K562 (cell line): ENCODE data around the gene THSD8. TPM values are rescaled to one million over a fixed set of nuclear protein-coding genes. Genes with fewer than 3 reads are reported as not detected.

Source experiments
- AFF1 ChIP-seq, 2 experiments: fragments of 450-650 bp; IDR thresholded peaks; 2 replicates each; pipeline ENCODE4 v1.6.1; 2018; ENCODE audit warnings: mild to moderate bottlenecking in 2 of 2, low read depth in 1 of 2; ENCODE audit not compliant: partially characterized antibody in 2 of 2
- ATF6 ChIP-seq: sonication (generic); formaldehyde crosslinking; IDR thresholded peaks from 2 replicates; pipeline ENCODE4 v1.4.0; 2020; ENCODE audit warnings: mild to moderate bottlenecking, missing genetic modification reagents
- BCOR ChIP-seq: fragments of 450-650 bp; IDR thresholded peaks from 2 replicates; pipeline ENCODE4 v1.6.1; 2016
- CCNT2 ChIP-seq: IDR thresholded peaks from 2 replicates; pipeline ENCODE4 v1.6.1; 2011; ENCODE audit warnings: borderline replicate concordance, low read depth, mild to moderate bottlenecking, moderate library complexity, mixed read lengths, low read length; ENCODE audit not compliant: insufficient read length; ENCODE audit errors: extremely low read depth
- CSDE1 ChIP-seq, 2 experiments: fragments of 450-650 bp; IDR thresholded peaks; 2 replicates each; pipeline ENCODE4 v1.6.1; 2016; ENCODE audit warnings: mild to moderate bottlenecking in 1 of 2
- ELF4 ChIP-seq: fragments of 450-650 bp; formaldehyde crosslinking; IDR thresholded peaks from 2 replicates; pipeline ENCODE4 v1.4.0; 2022; ENCODE audit warnings: missing genetic modification characterization
- HDAC2 ChIP-seq: fragments of 450-650 bp; IDR thresholded peaks from 2 replicates; pipeline ENCODE4 v1.6.1; 2016; ENCODE audit warnings: mild to moderate bottlenecking
- HMGN3 ChIP-seq: IDR thresholded peaks from 2 replicates; pipeline ENCODE4 v1.6.1; 2011; ENCODE audit warnings: borderline replicate concordance, low read depth, mild to moderate bottlenecking, mixed read lengths, low read length; ENCODE audit not compliant: insufficient read length; ENCODE audit errors: extremely low read depth
- NR1H2 ChIP-seq: sonication (generic); formaldehyde crosslinking; IDR thresholded peaks from 2 replicates; pipeline ENCODE4 v1.4.0; 2020; ENCODE audit warnings: mild to moderate bottlenecking, missing genetic modification reagents
- PRPF4 ChIP-seq: fragments of 200-400 bp; formaldehyde crosslinking; IDR thresholded peaks from one replicate; pipeline ENCODE4 v1.6.1; 2017; ENCODE audit warnings: low read length, low read depth, mild to moderate bottlenecking; ENCODE audit not compliant: insufficient read depth, poor library complexity, severe bottlenecking
- TBP ChIP-seq: optimal IDR thresholded peaks from 2 replicates; pipeline ENCODE3; 2011; ENCODE audit warnings: low read depth, low read length, improper control_type of control experiment
- polyA plus RNA-seq, 8 experiments: library from polyadenylated mRNA; depleted of rRNA in 4 of 8; stranded (reverse) in 5 of 8; unstranded in 3 of 8; fragments of >200 nt; fragmentation: Nextera tagmentation in 2 of 8; fragmentation: Illumina TruSeq in 1 of 8; extraction: Ambion mirVana in 2 of 8; extraction: Trizol in 1 of 8; gene quantifications; 2 replicates each; pipeline versions ENCODE4 v1.2.1 to v1.2.3, GENCODE V29; 2011 to 2014; ENCODE audit warnings: inconsistent platforms in 1 of 8, missing spikeins in 1 of 8
- total RNA-seq, 7 experiments: library from RNA; depleted of rRNA in 6 of 7; stranded (reverse); fragments of >200 nt in 6 of 7; fragmentation: Illumina TruSeq in 2 of 7; extraction: Trizol in 2 of 7; gene quantifications; 2 replicates each; pipeline versions ENCODE4 v1.2.1 to v1.2.3, GENCODE V29; 2011 to 2021; ENCODE audit warnings: low replicate concordance in 1 of 7

Gene THSD8
- total and polyA plus RNA-seq, 9 of the 15 experiments (the other 6 are each of a cell fraction or from before 2014, with no cell fraction given) = 8.4 to 42.4 (median 19.9) TPM; not detected in 2

GRCh38 chr19:12789904-12790619 is 11.8 kb upstream of the THSD8 start (continued):
- no peak for TF ChIP-seq AFF1 (IDR thresholded peaks at IDR 0.05; ENCODE audit: low read depth in 1 of 2, partially characterized antibody in 2 of 2)
- peak; percentile 47; the same call in 1 of the 2 replicates for TF ChIP-seq ELF4 (CRISPR knock-in tag)
- no peak for TF ChIP-seq PRPF4
- TF ChIP-seq BCOR = no peak
- TF ChIP-seq CCNT2 = peak; percentile 76
- TF ChIP-seq HMGN3 = peak; percentile 96
- TF ChIP-seq NR1H2 = peak; percentile 38; the same call in 1 of the 2 replicates
- peak; percentile 75; the same call in 1 of the 2 replicates for TF ChIP-seq HDAC2
- TF ChIP-seq CSDE1 (IDR thresholded peaks at IDR 0.05) = peak in 1 of 2 experiments; percentile 95; a peak in 2 of 4 replicates
- peak; percentile 55 for TF ChIP-seq TBP
- peak; percentile 66; the same call in 1 of the 2 replicates for TF ChIP-seq ATF6 (CRISPR knock-in tag)
